DND-41 (cell line): ENCODE results near the gene CHRM5.

Source experiments
- EZH2 ChIP-seq: IDR thresholded peaks from 3 replicates; pipeline ENCODE4 v1.6.1; 2012; ENCODE audit warnings: borderline replicate concordance, low read depth, mild to moderate bottlenecking, moderate library complexity, low read length, inconsistent platforms; ENCODE audit not compliant: severe bottlenecking
- TF ChIP-seq, protein P1 (sequence below): IDR thresholded peaks from 2 replicates; pipeline ENCODE4 v1.5.1; 2012; ENCODE audit warnings: borderline replicate concordance, low read length, moderate library complexity, mild to moderate bottlenecking; ENCODE audit not compliant: poor library complexity, severe bottlenecking; ENCODE audit errors: extremely low read depth

GRCh38 chr15:34001536-34001935, 33.2 kb downstream of the CHRM5 start:
- TF ChIP-seq, protein P1, sequence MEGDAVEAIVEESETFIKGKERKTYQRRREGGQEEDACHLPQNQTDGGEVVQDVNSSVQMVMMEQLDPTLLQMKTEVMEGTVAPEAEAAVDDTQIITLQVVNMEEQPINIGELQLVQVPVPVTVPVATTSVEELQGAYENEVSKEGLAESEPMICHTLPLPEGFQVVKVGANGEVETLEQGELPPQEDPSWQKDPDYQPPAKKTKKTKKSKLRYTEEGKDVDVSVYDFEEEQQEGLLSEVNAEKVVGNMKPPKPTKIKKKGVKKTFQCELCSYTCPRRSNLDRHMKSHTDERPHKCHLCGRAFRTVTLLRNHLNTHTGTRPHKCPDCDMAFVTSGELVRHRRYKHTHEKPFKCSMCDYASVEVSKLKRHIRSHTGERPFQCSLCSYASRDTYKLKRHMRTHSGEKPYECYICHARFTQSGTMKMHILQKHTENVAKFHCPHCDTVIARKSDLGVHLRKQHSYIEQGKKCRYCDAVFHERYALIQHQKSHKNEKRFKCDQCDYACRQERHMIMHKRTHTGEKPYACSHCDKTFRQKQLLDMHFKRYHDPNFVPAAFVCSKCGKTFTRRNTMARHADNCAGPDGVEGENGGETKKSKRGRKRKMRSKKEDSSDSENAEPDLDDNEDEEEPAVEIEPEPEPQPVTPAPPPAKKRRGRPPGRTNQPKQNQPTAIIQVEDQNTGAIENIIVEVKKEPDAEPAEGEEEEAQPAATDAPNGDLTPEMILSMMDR = no peak
- TF ChIP-seq EZH2 = no peak
